Activated CD8-positive, alpha-beta T cell treated with anti-CD3 and anti-CD28 coated beads for 36 hours (primary cell): ENCODE results near the gene ERCC1. TPM values are rescaled to one million over a fixed set of nuclear protein-coding genes. Genes with fewer than 3 reads are reported as not detected.
"Not testable (repeated sequence)": the region's sequence is repeated elsewhere in the genome, so short reads cannot be mapped to it uniquely, and the experiment has no call there.

Source experiments
- ATAC-seq: fragments of 200-7000 bp; cut with Tn5 transposase; one replicate; pipeline ENCODE4 v1.10.0; 2021; ENCODE audit warnings: mild to moderate bottlenecking, moderate library complexity
- CTCF ChIA-PET: fragments of 350-600 bp; sonication (Branson Sonifier 250); formaldehyde crosslinking; loops from one replicate; lab custom pipeline; 2021; ENCODE audit warnings: antibody characterized with exemption; lab: Charles Lee
- POLR2A ChIA-PET: fragments of 350-600 bp; sonication (Branson Sonifier 250); formaldehyde crosslinking; loops from one replicate; lab custom pipeline; 2021; ENCODE audit warnings: antibody characterized with exemption; lab: Charles Lee
- DNase-seq: peaks from one replicate; pipeline ENCODE4 v3.0.0-alpha.2; 2020
- H3K27ac Mint-ChIP-seq: one replicate; pipeline ENCODE4 v1.8.0; 2021; ENCODE audit warnings: mild to moderate bottlenecking, mixed read lengths
- H3K27me3 Mint-ChIP-seq: one replicate; pipeline ENCODE4 v1.8.0; 2021; ENCODE audit warnings: mixed read lengths
- H3K36me3 Mint-ChIP-seq: one replicate; pipeline ENCODE4 v1.8.0; 2021; ENCODE audit warnings: low read depth, mixed read lengths
- H3K4me1 Mint-ChIP-seq: one replicate; pipeline ENCODE4 v1.8.0; 2021; ENCODE audit warnings: low read depth, mixed read lengths
- H3K4me3 Mint-ChIP-seq: one replicate; pipeline ENCODE4 v1.8.0; 2021; ENCODE audit warnings: mild to moderate bottlenecking, moderate library complexity, mixed read lengths
- H3K9me3 Mint-ChIP-seq: one replicate; pipeline ENCODE4 v1.8.0; 2021; ENCODE audit warnings: mixed read lengths
- intact Hi-C: fragments of 100-400 bp; cut with micrococcal nuclease; formaldehyde crosslinking; loops from one replicate; pipeline ENCODE4 v1.10.0; 2022
- total RNA-seq, 2 experiments: library from RNA; stranded (reverse); gene quantifications; one replicate each; pipeline ENCODE4 v1.2.3, GENCODE V29; 2021
- TF ChIP-seq, protein P1 (sequence below): fragments of 200-600 bp; IDR thresholded peaks from one replicate; pipeline ENCODE4 v1.8.0; 2022; ENCODE audit warnings: antibody characterized with exemption, mild to moderate bottlenecking

Gene ERCC1
- total RNA-seq, 2 experiments from 2014 or later, result 41.6 to 46.5 TPM

- no peak for ATAC-seq
- H3K27ac Mint-ChIP-seq, result no peak overlapping the region
- CTCF ChIA-PET, result interaction anchor here (1.3 to 1.5 kb wide), 4 partner anchors 14 to 62 kb away, joined by 3 to 7 read pairs (median 6); no protein-coding TSS in a partner anchor
- H3K9me3 Mint-ChIP-seq, result no peaks in the 10 kb centered on the region
- no peaks in the 10 kb centered on the region for H3K27me3 Mint-ChIP-seq
- no peak overlapping the region for H3K4me3 Mint-ChIP-seq
- peaks cover 49% of the 10 kb centered on the region for H3K36me3 Mint-ChIP-seq
- intact Hi-C loops, result no loop called here
- POLR2A ChIA-PET, result interaction anchor here (0.6 kb wide), 1 partner anchor 22 kb away, joined by 3 read pairs; no protein-coding TSS in a partner anchor
- TF ChIP-seq, protein P1, sequence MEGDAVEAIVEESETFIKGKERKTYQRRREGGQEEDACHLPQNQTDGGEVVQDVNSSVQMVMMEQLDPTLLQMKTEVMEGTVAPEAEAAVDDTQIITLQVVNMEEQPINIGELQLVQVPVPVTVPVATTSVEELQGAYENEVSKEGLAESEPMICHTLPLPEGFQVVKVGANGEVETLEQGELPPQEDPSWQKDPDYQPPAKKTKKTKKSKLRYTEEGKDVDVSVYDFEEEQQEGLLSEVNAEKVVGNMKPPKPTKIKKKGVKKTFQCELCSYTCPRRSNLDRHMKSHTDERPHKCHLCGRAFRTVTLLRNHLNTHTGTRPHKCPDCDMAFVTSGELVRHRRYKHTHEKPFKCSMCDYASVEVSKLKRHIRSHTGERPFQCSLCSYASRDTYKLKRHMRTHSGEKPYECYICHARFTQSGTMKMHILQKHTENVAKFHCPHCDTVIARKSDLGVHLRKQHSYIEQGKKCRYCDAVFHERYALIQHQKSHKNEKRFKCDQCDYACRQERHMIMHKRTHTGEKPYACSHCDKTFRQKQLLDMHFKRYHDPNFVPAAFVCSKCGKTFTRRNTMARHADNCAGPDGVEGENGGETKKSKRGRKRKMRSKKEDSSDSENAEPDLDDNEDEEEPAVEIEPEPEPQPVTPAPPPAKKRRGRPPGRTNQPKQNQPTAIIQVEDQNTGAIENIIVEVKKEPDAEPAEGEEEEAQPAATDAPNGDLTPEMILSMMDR, result no peak
- peaks cover 25% of the 10 kb centered on the region for H3K4me1 Mint-ChIP-seq
- DNase-seq, result no peak
Measured at GRCh38 chr19:45417151-45417550, 6.6 kb downstream of the ERCC1 start.

- CTCF ChIA-PET, result interaction anchor here (1.3 kb wide), 2 partner anchors 11 to 71 kb away, joined by 4 read pairs; no protein-coding TSS in a partner anchor
- DNase-seq (no peak), ATAC-seq (no peak)
- TF ChIP-seq, protein P1, result no peak
- Mint-ChIP-seq H3K4me3 (no peak overlapping the region), H3K27me3 (no peaks in the 10 kb centered on the region), H3K36me3 (peaks cover 44% of the 10 kb centered on the region), H3K9me3 (no peaks in the 10 kb centered on the region), H3K4me1 (peaks cover 12% of the 10 kb centered on the region), H3K27ac (no peak overlapping the region)
- intact Hi-C loops, result no loop called here
- POLR2A ChIA-PET, result interaction anchor here (1.1 kb wide), 1 partner anchor 10 kb away, joined by 6 read pairs; the partner anchor contains the start of gene PPP1R13L
Measured at GRCh38 chr19:45414468-45414867, 9.2 kb downstream of the ERCC1 start.

- H3K27me3 Mint-ChIP-seq, result no peaks in the 10 kb centered on the region
- ChIA-PET POLR2A (interaction anchor here (1.5 kb wide), 1 partner anchor 11 kb away, joined by 3 read pairs; no protein-coding TSS in a partner anchor), CTCF (interaction anchor here (1.0 to 1.5 kb wide), 5 partner anchors 10 to 72 kb away, joined by 3 to 5 read pairs (median 5); no protein-coding TSS in a partner anchor)
- TF ChIP-seq, protein P1, result no peak
- peaks cover 42% of the 10 kb centered on the region for H3K36me3 Mint-ChIP-seq
- H3K4me3 Mint-ChIP-seq, result no peak overlapping the region
- intact Hi-C loops, result no loop called here
- no peak for ATAC-seq
- H3K27ac Mint-ChIP-seq, result no peak overlapping the region
- no peak for DNase-seq
- peaks cover 10% of the 10 kb centered on the region for H3K4me1 Mint-ChIP-seq
- no peaks in the 10 kb centered on the region for H3K9me3 Mint-ChIP-seq
Measured at GRCh38 chr19:45413497-45413896, 10.2 kb downstream of the ERCC1 start.

DNA sequence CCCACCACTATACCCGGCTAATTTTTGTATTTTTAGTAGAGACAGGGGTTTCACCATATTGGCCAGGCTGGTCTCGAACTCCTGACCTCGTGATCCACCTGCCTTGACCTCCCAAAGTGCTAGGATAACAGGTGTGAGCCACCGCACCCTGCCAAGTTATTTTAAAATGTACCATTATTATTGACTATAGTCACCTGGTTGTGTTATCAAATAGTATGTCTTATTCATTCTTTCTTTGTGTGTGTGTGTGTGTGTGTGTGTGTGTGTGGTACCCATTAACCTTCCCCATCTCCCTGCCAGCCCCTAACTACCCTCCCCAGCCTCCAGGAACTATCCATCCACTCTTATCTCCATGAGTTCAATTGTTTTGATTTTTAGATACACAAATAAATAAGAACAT is 13.4 kb downstream of the ERCC1 start:
- intact Hi-C loops, H3K27ac Mint-ChIP-seq, ATAC-seq, H3K27me3 Mint-ChIP-seq, DNase-seq, H3K9me3 Mint-ChIP-seq, H3K4me3 Mint-ChIP-seq: not testable (repeated sequence)
- ChIA-PET CTCF (interaction anchor here (1.5 kb wide), 1 partner anchor 21 kb away, joined by 3 read pairs; no protein-coding TSS in a partner anchor), POLR2A (interaction anchor here (1.2 kb wide), 1 partner anchor 13 kb away, joined by 4 read pairs; no protein-coding TSS in a partner anchor)
- Mint-ChIP-seq H3K36me3 (peaks cover 22% of the 10 kb centered on the region), H3K4me1 (peaks cover 18% of the 10 kb centered on the region)

DNA sequence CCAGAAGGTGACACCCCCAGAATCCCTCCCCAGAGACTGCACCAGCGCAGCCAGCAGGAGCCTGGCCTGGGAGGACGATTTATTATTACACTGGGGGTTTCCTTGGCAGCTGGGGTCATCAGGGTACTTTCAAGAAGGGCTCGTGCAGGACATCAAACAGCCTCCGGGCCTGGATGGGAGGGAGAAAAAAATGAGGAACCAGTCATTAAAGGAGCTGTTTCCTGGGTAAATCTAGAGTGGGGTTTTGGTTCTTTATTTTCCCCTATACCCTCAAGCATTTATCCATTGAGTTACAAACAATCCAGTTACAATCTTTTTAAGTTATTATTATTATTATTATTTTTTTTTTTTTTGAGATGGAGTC is 14.2 kb downstream of the ERCC1 start:
- intact Hi-C loops, result no loop called here
- Mint-ChIP-seq H3K4me1 (peaks cover 25% of the 10 kb centered on the region), H3K27ac (no peak overlapping the region), H3K36me3 (peaks cover 22% of the 10 kb centered on the region), H3K4me3 (no peak overlapping the region), H3K27me3 (peaks cover 3% of the 10 kb centered on the region), H3K9me3 (no peaks in the 10 kb centered on the region)
- no peak for ATAC-seq
- no peak for DNase-seq
- POLR2A ChIA-PET, result interaction anchor here (1.2 kb wide), 1 partner anchor 12 kb away, joined by 4 read pairs; no protein-coding TSS in a partner anchor
- TF ChIP-seq, protein P1, result no peak
- CTCF ChIA-PET, result interaction anchor here (1.5 kb wide), 1 partner anchor 22 kb away, joined by 3 read pairs; no protein-coding TSS in a partner anchor
